EL (cell line): ENCODE data around the gene MTMR12.
A peak's percentile ranks its signal among the peaks of the same experiment; 100 is the strongest.
"Not testable (repeated sequence)": the region's sequence is repeated elsewhere in the genome, so short reads cannot be mapped to it uniquely, and the experiment has no call there.

Source experiments
- DNase-seq: peaks from one replicate; pipeline ENCODE4 v3.0.0-alpha.2; 2016

Gene MTMR12

DNA sequence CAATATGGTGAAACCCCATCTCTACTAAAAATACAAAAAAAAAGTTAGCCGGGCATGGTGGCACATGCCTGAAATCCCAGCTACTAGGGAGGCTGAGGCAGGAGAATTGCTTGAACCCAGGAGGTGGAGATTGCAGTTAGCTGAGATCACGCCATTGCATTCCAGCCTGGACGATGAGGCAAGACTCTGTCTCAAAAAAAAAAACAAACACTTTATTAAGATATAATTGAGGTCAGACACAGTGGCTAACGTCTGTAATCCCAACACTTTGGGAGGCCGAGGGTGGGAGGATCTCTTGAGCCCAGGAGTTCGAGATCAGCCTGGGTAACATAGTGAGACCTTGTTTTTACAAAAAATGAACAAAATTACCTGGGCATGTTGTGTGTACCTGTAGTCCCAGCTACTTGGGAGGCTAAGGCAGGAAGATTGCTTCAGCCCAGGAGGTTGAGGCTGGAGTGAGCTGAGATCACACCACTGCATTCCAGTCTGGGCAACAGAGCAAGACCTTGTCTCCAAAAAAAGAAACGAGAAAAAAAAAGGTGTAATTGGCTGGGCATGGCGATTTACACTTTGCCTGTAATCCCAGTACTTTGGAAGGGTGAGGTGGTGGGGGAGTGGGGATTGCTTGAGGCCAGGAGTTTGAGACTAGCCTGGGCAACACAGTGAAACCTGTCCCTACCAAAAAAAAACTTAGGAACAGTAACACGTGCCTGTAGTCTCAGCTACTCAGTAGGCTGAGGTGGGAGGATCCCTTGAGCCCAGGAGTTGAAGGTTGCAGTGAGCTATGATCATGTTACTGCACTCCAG, 16.6 kb downstream of the MTMR12 start:
- not testable (repeated sequence) for DNase-seq

DNA sequence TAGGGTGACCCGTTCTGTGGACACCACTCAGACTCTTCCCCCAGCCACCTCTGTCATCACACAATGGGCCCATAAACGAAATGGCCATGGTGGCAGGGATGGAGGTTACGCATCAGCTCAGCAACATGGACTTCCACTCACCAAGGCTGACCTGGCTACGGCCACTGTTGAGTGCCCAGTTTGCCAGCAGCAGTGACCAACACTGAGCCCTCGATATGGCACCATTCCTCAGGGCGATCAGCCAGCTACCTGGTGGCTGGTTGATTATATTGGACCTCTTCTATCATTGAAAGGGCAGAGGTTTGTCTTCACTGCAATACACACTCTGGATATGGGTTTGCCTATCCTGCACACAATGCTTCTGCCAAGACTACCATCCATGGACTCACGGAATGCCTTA, 21.1 kb downstream of the MTMR12 start:
- DNase-seq: no peak

DNA sequence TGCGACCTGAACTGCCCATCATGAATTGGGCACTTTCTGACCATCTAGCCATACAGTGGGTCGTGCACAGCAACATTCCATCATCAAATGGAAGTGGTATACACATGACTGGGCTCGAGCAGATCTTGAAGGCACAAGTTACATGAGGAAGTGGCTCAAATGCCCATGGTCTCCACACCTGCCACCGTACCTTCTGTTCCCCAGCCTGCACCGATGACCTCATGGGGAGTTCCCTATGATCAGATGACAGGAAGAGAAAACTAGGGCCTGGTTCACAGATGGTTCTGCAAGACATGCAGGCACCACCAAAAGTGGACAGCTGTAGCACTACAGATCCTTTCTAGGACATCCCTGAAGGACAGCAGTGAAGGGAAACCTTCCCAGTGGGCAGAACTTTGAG, 21.8 kb downstream of the MTMR12 start:
- no peak for DNase-seq

DNA sequence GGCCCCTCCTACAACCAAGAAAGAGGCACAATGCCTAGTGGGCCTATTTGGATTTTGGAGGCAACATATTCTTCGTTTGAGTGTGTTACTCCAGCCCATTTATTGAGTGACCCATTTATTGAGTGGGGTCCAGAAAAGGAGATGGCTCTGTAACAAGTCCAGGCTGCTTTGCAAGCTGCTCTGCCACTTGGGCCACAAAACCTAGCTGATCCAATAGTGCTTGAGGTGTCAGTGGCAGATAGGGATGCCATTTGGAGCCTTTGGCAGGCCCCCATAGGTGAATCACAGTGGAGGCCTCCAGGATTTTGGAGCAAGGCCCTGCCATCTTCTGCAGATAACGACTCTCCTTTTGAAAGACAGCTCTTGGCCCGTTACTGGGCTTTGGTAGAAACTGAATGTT, 22.2 kb downstream of the MTMR12 start:
- not testable (repeated sequence) for DNase-seq

DNA sequence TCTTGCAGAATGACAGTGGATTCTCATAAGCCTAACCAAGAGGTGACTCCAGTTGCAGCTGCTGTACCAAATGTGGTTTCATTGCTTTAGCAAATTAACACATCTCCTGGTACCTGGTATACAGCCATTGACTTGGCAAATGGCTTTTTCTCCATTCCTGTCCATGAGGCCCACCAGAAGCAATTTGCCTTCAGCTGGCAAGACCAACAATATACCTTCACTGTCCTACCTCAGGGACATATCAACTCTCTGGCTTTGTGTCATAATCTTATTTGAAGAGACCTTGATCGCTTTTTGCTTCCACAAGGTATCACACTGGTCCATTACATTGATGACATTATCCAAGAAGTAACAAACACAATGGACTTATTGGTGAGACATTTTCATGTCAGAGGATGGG, 22.8 kb downstream of the MTMR12 start:
- DNase-seq: not testable (repeated sequence)

DNA sequence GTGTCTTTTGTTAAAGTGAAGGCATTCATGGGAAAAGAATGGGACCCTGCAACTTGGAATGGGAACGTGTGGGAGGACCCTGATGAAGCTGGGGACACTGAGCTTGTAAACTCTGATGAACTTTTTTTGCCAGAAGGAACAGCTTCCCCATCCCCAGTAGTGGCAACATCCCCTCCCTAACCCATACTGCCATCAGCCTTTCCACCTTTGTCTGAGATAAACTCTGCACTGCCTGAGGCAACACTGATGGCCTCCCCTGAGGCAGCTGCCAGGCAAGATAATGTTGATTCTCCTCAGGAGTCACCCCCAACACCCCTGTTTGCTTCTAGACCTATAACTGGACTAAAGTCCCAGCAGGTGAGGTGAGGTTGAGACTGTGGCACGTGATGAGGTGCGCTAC, 24.6 kb downstream of the MTMR12 start:
- DNase-seq: not testable (repeated sequence)

DNA sequence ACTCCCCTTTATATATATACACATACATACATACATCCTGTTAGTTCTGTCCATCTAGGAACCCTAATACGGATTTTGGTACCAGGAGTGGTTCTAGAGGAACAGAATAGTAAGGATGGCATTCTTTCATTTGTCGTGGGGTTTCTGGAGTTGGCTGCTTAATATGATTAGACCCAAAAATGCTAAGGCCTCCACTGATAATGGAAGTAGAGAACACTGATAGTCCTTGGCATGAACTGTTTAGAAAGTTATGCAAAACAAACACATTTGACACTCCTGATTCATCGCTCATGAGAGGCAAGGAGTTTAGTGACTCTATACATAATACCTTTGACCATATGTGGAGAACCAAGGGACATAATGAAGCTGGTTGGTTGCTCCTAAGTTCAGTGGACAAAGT, 25.2 kb downstream of the MTMR12 start:
- DNase-seq: not testable (repeated sequence)

DNA sequence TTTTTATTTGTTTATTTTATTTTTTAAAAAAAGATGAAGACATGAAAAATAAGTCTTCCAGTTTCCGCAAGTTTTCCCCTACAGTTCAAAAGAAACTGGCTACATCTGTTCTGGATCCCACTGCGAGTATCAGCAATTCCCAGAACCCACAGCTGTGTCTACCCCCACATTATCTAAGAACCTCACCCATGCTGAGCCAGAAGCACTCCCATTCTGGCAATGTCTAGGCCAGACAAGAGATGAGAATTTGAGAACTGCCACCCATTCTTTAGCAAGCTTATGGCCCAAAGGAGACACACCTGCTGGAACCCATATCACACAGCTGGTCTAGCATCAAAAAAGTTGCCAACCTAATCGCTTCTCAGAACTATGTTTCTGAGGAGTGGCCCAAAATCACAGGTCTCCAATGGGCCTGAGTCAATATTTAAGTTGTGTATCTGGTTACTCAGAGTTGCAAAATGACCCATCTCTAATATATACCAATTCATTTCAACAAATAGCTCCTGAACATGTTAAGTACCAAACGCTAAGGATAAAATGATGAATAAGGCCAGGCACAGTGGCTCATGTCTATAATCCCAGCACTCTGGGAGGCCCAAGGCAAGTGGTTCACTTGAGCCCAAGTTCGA, 27.1 kb downstream of the MTMR12 start:
- DNase-seq: no peak

DNA sequence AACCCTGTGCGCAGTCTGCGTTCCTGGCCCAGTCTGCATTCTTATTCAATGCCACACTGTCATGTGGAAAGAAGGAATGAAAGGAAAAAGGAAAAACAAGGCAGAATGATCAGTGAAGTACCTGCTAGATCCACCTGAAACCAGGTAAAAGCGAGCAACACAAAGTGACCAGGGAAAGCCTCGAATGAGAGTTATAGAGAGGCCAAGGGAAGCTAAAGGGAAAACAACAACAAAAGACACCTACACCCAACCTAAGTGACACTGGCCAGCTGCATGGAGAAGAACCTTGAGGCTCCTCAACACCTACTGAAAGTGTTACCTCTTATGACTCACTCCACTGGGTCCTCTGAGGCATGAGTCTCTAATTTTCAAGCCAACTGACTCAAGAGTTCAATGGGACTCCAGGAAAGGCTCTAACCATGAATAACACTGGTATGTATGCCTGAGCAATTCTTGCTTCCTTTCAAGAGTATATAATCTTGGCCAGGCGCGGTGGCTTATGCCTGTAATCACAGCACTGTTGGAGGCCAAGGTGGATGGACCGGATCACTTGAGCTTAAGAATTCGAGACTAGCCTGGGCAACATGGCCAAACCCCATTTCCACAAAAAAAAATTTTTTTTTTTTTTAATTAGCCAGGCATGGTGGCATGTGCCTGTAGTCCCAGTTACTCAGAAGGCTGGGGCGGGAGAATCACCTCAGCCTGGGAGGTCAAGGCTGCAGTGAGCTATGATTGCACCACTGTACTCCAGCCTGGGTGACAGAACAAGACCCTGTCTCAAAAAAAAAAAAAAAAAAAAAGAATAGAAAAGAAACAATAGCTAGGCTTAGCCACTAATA, 29.0 kb downstream of the MTMR12 start:
- DNase-seq: peak; percentile 33

DNA sequence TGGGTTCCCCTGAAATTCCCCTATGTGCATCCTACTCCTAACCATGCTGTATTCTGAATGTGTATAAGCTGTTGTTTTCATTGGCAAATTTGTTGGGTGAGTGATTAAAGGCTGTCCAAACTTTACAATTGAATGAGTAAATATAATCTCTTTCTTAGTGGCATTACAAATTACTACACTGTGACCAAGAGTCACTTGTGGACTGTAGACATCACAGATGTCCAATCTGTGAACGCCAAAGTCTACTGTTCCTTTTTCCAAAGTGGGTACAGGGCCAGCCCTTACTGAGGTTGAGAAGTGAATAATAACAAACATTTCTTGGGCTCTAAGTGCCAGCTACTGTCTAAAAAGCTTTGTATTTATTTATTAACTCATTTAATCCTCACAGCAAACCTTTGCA, 29.7 kb downstream of the MTMR12 start:
- DNase-seq: no peak

DNA sequence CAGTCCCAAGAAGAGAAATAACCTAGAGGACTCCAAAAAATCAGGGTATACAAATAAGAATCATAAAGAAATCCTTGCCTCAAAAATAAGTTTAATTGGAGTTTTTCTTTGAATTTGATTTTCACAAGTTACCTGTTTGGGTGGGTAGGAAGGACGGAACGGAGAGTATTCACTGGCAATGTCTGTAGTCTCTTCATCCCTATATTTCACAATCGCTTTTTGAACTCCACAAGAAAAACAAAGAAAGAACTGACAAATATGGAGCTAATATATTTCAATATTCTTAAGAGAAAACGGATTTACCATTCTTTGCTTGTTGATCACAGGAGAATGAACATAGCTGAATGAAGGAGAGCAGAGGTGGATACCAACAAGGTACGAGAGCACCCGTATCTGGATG, 30.1 kb downstream of the MTMR12 start:
- DNase-seq: no peak

DNA sequence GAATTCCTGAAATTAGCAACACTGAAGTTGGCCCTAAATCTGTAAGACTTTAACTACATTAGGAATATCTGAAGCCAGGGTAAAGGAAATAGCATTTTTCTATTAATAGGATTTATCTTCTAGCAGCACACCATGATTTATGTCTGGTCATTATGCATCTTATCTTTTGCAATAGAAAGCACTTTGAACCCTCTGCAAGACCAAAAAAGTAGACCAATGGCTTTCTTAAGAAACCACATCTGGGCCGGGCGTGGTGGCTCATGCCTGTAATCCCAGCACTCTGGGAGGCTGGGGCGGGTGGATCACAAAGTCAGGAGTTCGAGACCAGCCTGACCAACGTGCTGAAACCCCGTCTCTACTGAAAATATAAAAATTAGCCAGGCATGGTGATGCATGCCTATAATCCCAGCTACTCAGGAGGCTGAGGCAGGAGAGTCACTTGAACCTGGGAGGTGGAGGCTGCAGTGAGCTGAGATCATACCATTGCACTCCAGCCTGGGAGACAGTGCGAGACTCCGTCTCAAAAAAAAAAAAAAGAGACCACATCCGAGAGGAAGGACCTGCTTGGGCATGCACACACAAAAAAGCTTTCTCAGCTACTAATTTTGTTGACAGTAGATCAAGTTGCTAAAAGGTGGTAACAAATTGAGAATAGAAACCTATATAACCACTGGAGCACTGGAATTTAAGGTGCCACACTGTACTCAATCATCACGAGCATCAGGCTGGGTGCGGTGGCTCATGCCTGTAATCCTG, 31.2 kb downstream of the MTMR12 start:
- DNase-seq: not testable (repeated sequence)

DNA sequence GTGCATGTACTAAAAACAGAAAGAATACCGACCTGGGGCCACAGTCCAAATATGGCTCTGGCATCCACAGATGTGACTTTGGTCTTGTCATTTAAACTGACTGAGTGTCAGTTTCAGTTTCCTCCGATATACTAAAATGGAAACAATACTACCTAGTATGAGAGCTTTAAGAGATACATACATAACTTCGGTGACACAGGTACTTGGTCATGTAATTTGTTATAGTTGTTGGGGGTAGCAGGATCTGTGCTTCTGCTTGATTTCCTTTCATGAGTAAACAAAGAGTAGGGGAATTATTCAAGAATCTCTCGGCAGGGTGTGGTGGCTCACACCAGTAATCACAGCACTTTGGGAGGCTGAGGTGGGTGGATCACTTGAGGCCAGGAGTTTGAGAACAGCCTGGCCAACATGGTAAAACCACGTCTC, 32.1 kb downstream of the MTMR12 start:
- DNase-seq: no peak

DNA sequence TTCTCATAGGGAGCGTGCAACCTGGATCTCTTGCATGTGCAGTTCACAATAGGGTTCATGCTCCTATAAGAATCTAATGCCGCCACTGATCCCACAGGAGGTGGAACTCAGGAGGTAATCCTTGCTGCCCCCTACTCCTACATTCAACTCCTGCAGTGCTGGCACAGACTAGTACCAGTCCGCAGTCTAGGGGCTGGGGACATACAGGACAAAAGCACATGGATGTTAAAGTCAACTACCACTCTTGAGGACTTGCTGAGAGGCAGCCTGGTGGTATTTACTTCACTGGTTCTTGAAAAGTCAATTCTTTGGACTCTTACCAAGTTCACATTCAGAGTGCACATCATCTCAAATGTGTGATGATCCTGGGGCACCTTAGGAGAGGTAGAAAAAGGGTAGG, 33.0 kb downstream of the MTMR12 start:
- DNase-seq: no peak

DNA sequence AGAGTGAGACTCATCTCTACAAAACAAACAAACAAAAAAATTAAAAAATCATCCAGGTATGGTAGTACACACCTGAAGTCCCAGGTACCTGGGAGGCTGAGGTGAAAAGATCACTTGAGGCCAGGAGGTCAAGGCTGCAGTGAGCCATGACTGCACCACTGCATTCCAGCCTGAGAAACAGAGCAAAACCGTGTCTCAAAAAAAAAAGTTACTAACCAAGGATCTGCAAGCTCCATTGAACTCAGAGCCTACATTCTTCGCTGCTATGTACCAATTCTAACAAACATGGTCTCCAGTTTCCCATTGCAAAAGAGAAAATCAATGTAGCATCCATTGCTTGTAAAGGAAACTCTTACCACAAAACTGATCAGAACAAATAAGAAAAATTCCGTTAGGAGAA, 33.5 kb downstream of the MTMR12 start:
- DNase-seq: no peak

DNA sequence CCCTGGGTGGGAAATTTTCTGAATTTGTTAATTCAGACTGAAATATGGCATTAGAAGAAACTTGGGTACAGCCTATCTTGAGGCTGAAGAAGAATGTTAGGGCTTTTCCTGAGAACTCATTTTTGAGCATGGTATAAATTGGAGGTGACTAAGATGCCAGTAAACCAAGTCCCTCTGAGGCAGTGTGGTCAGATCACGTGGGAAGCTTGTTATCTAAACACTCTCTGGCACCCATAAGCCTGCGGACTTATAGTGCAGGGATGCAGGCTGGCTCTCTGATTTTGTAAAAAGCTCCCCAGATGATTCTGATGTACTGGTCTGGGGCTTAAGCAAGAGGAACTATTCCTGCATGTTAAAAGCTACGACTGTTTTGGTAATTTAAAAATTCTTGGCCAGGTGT, 34.3 kb downstream of the MTMR12 start:
- peak; percentile 61 for DNase-seq

DNA sequence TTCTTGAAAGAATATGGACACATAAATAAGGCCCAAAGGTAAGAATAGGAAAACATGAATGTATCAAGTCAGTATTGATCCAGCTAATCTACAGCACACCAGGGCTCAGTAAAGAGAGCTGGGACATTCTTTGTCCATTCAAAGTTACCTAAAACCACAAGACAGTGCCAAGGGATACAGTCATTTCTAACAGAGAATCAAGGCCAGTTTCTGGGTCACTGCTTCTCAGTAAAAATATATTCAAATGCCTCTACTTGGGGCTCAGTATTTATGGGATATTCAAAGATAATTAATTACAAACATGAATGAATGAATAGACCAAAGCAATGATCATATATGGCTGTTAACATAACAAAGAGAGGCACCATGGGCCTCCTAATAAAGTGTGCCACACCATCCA, 34.9 kb downstream of the MTMR12 start:
- no peak for DNase-seq

DNA sequence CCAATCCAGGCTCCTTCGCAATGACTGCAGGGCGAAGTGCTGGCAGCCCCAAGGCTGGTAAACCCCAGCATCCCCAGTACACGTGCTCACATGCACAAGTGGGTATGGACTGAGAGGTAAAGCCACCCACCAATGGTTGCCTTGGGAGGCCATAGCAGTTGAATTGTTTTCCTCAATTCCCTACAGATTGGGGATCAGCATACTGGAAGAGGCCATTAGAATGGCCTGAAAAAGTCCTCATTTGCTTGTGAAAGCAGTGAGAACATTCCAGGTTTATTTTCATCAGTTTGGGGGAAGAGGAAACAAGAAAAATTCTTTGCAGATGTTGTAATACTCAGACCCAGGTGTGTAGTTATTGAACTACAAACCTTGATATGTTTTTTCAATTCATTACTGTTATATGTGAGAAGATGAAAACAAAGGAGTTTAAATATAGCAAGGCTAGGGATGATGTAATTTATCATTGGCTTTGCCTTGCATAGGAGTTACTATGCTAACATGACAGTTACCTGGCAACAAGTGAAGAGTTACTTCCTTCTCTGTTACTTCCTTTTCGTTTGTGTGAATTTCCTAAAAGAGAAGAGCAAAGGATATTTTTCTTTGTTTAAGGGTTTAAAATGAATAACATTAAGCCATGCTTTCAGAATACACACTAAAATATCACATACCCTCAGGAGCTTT, 36.4 kb downstream of the MTMR12 start:
- no peak for DNase-seq

DNA sequence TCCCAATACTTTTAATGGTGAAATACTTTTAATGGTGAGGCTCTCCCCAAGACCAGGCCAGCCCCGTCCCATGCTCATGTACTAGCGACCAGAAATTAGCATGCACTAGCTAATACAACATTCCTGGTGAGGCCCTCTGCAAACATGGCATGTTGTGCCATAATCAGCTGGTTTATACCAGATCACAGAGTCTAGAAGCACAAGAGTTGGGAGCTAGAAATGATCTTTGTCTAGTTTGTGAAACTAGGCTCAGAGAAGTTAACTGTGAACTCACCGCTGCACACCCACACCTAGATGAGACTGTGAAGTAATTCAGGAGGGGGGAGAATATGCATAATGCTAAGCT, 37.4 kb downstream of the MTMR12 start:
- DNase-seq: no peak

DNA sequence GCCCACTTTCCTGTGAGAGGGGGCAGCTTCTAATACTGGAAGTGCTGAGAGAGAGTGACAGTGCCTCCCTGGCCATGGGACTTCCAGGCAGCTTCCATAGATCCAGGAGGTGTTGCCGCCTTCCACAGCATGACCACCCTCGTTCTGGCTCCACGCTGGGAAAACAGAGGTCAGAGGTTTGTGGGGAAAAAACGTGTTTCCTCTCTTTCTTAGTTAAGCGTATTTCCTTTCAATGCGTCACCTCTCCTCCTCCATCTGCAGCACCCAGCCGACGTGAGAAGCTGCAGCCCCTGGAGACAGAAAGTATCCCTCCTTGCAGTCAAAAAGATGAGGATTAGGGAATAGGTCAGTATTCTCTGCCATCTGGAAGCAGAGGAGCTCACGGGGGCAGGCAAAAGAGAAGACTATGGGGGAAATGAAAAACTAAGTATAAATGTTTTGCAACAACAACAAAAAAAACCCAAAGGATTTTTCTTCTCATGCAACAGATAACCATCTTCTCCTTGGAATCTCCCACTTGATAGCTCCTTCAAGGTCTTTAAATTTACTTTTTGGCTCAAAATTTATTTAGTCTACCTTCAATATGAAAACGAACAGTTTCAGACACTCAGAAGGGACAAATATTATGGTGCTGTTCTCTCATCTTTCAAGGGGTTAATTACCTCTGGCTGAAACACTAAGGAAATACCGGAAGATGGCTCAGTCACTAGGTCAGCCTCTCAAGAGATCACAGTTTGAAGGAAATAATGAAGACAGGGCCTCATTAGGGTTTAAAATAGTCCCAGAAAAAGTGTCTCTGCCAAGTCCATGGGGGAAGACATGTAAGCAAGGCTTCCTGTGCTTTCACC, 38.0 kb downstream of the MTMR12 start:
- DNase-seq: peak; percentile 43

DNA sequence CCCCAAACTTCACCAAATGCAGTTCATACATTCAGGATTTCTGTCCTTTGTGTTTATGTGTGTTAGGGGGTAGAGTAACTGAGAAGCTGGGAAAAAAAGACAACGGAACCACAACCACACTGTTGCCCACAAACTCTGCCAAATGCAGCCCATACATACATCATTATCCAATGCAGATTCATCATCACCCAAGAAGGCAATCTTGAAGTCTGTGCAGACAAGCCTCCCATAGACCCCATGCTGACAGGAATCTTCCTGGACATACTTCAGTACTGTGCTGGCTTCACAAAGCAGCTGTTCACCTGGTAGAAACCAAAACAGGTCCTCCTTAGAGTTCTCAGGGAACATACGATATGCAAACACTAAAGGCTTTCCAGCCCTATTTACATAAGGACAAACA, 38.9 kb downstream of the MTMR12 start:
- no peak for DNase-seq

DNA sequence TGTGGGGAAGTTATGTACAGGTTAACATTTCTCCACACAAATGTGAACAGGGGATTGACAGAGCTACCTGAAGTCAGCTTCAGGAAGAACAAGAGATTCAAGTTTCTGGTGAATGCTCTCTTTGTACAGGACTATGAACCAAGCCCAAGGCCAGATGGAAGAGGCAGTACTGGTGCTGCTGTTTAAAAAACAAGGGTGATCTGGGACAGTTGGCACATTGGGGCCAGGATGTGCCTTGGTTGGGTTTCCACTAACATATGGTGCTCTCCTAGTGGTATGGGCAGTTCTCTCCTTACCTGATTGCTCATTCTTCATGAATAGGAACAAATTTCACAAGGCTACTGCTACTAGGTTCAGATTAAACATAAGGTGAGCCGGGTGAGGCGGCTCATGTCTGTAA, 40.0 kb downstream of the MTMR12 start:
- no peak for DNase-seq
